Measurements from ENCODE around the gene KIAA0930.
"Not testable (repeated sequence)": the region's sequence is repeated elsewhere in the genome, so short reads cannot be mapped to it uniquely, and the experiment has no call there.

The KIAA0930 gene

GRCh38 chr22:45200860-45201511 is 39.7 kb downstream of the KIAA0930 start:
- DNase-seq (ENCODE audit: low spot score): no peak

- no peak for DNase-seq (ENCODE audit: low spot score)
Measured at GRCh38 chr22:45200230-45200629, 40.5 kb downstream of the KIAA0930 start.

GRCh38 chr22:45199723-45200122 is 41.0 kb downstream of the KIAA0930 start:
- DNase-seq (ENCODE audit: low spot score): no peak

- no peak for DNase-seq (ENCODE audit: low spot score)
Measured at GRCh38 chr22:45198463-45198795, 42.3 kb downstream of the KIAA0930 start.

- no peak for DNase-seq (ENCODE audit: low spot score)
Measured at GRCh38 chr22:45197606-45198462, 42.9 kb downstream of the KIAA0930 start.

- no peak for DNase-seq (ENCODE audit: low spot score)
Measured at GRCh38 chr22:45196926-45197605, 43.6 kb downstream of the KIAA0930 start.

- no peak for DNase-seq (ENCODE audit: low spot score)
Measured at GRCh38 chr22:45196308-45196707, 44.4 kb downstream of the KIAA0930 start.

- no peak for DNase-seq (ENCODE audit: low spot score)
Measured at GRCh38 chr22:45195616-45196015, 45.1 kb downstream of the KIAA0930 start.

- DNase-seq (ENCODE audit: low spot score): no peak
Measured at GRCh38 chr22:45194686-45195085, 46.0 kb downstream of the KIAA0930 start.

GRCh38 chr22:45192701-45193187 is 48.0 kb downstream of the KIAA0930 start:
- no peak for DNase-seq (ENCODE audit: low spot score)

GRCh38 chr22:45191746-45192145 is 48.9 kb downstream of the KIAA0930 start:
- DNase-seq (ENCODE audit: low spot score): not testable (repeated sequence)

GRCh38 chr22:45190202-45190872 is 50.4 kb downstream of the KIAA0930 start:
- DNase-seq (ENCODE audit: low spot score): no peak

- DNase-seq (ENCODE audit: low spot score): no peak
Measured at GRCh38 chr22:45188779-45189178, 51.9 kb downstream of the KIAA0930 start.

- no peak for DNase-seq (ENCODE audit: low spot score)
Measured at GRCh38 chr22:45187891-45188290, 52.8 kb downstream of the KIAA0930 start.

- no peak for DNase-seq (ENCODE audit: low spot score)
Measured at GRCh38 chr22:45185718-45186514, 54.8 kb downstream of the KIAA0930 start.

GRCh38 chr22:45183974-45184373 is 56.7 kb downstream of the KIAA0930 start:
- no peak for DNase-seq (ENCODE audit: low spot score)

- DNase-seq (ENCODE audit: low spot score): no peak
Measured at GRCh38 chr22:45181766-45182165, 58.9 kb downstream of the KIAA0930 start.

GRCh38 chr22:45181240-45181639 is 59.5 kb downstream of the KIAA0930 start:
- no peak for DNase-seq (ENCODE audit: low spot score)

GRCh38 chr22:45180146-45180679 is 60.5 kb downstream of the KIAA0930 start:
- no peak for DNase-seq (ENCODE audit: low spot score)

GRCh38 chr22:45179276-45180049 is 61.2 kb downstream of the KIAA0930 start:
- DNase-seq (ENCODE audit: low spot score): no peak
